Measurements from ENCODE around the gene KRTAP12-2.
"Not testable (repeated sequence)": the region's sequence is repeated elsewhere in the genome, so short reads cannot be mapped to it uniquely, and the experiment has no call there.

The KRTAP12-2 gene

GRCh38 chr21:44702111-44702972, 35.6 kb upstream of the KRTAP12-2 start:
- no peak for DNase-seq

- no peak for DNase-seq
These were observed 34.8 kb upstream of the KRTAP12-2 start for GRCh38 chr21:44701541-44701940.

GRCh38 chr21:44701023-44701400, 34.3 kb upstream of the KRTAP12-2 start:
- DNase-seq: no peak

GRCh38 chr21:44700101-44701022, 33.6 kb upstream of the KRTAP12-2 start:
- DNase-seq: no peak

- DNase-seq: no peak
These were observed 32.8 kb upstream of the KRTAP12-2 start for GRCh38 chr21:44699502-44700001.

GRCh38 chr21:44697811-44698734, 31.3 kb upstream of the KRTAP12-2 start:
- no peak for DNase-seq

GRCh38 chr21:44697172-44697810, 30.6 kb upstream of the KRTAP12-2 start, which contains the start of gene KRTAP10-12:
Gene KRTAP10-12, plus strand, starts transcription at chr21:44697172. Its CDS starts 30 bp downstream, at chr21:44697202.
- DNase-seq: not testable (repeated sequence)

- DNase-seq: no peak
These were observed 29.8 kb upstream of the KRTAP12-2 start for GRCh38 chr21:44696572-44696971.

- DNase-seq: no peak
These were observed 28.9 kb upstream of the KRTAP12-2 start for GRCh38 chr21:44695641-44696040.

GRCh38 chr21:44695184-44695583, 28.5 kb upstream of the KRTAP12-2 start:
- DNase-seq: no peak

- DNase-seq: no peak
These were observed 28.0 kb upstream of the KRTAP12-2 start for GRCh38 chr21:44694776-44695175.

- no peak for DNase-seq
These were observed 26.2 kb upstream of the KRTAP12-2 start for GRCh38 chr21:44692798-44693512.

GRCh38 chr21:44691686-44692085, 25.0 kb upstream of the KRTAP12-2 start:
- DNase-seq: no peak

- not testable (repeated sequence) for DNase-seq
These were observed 23.0 kb upstream of the KRTAP12-2 start for GRCh38 chr21:44689740-44690139.

GRCh38 chr21:44687671-44688070, 20.9 kb upstream of the KRTAP12-2 start:
- no peak for DNase-seq

- no peak for DNase-seq
These were observed 20.3 kb upstream of the KRTAP12-2 start for GRCh38 chr21:44686843-44687561.

GRCh38 chr21:44686000-44686781, 19.5 kb upstream of the KRTAP12-2 start:
- no peak for DNase-seq

GRCh38 chr21:44685050-44685449, 18.3 kb upstream of the KRTAP12-2 start:
- DNase-seq: not testable (repeated sequence)

- DNase-seq: no peak
These were observed 17.8 kb upstream of the KRTAP12-2 start for GRCh38 chr21:44684483-44684882.

GRCh38 chr21:44684077-44684476, 17.4 kb upstream of the KRTAP12-2 start:
- DNase-seq: no peak
